ENCODE data around the gene JCAD. TPM values are rescaled to one million over a fixed set of nuclear protein-coding genes. Genes with fewer than 3 reads are reported as not detected.

JCAD gene
- total RNA-seq, 3 donors from 2014 or later (not counting 1 experiment from before 2014, with no cell fraction given) = 0.07 to 0.43 TPM; not detected in 1

DNA sequence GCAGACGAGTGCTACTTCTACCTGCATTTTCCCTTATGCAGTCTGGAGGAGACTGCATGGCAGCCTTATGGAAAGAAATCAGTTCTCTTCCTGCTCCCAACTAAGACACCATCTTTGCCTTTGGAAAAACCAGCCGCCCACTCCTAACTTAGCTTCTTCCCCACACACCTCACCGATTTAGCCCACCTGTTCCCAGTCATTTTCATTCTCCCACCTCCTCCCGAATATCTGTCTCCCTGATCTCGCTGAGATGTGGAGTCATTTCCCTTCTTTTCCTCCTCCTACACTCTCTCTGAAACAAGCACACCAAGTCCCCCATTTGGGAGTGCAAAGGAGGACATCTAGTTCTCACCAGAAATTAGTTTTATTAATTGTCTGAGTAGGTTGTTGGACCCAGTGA lies 35.2 kb upstream of the JCAD start:
- Mint-ChIP-seq H3K9me3 (no peaks in the 10 kb centered on the region), H3K27ac (no peak overlapping the region), H3K27me3 (ENCODE audit: low read depth in 2 of 2) (peaks cover 16 to 43% of the 10 kb centered on the region in 2 donors), H3K4me1 (no peaks in the 10 kb centered on the region), H3K36me3 (no peaks in the 10 kb centered on the region), H3K4me3 (no peak overlapping the region)
- H3K27me3 ChIP-seq (ENCODE audit: control insufficient read depth, insufficient read depth, low read length) = no peaks in the 10 kb centered on the region
- WGBS (ENCODE audit: insufficient coverage) = 88% methylated on average over 5 of the region's 5 CpGs
- no peak overlapping the region for H3K27ac ChIP-seq (ENCODE audit: low read length)
- intact Hi-C loops (cut with micrococcal nuclease) = no loop called here
- no peaks in the 10 kb centered on the region for H3K9me3 ChIP-seq (ENCODE audit: control insufficient read depth, insufficient read depth, low read length)
- TF ChIP-seq, protein P1, sequence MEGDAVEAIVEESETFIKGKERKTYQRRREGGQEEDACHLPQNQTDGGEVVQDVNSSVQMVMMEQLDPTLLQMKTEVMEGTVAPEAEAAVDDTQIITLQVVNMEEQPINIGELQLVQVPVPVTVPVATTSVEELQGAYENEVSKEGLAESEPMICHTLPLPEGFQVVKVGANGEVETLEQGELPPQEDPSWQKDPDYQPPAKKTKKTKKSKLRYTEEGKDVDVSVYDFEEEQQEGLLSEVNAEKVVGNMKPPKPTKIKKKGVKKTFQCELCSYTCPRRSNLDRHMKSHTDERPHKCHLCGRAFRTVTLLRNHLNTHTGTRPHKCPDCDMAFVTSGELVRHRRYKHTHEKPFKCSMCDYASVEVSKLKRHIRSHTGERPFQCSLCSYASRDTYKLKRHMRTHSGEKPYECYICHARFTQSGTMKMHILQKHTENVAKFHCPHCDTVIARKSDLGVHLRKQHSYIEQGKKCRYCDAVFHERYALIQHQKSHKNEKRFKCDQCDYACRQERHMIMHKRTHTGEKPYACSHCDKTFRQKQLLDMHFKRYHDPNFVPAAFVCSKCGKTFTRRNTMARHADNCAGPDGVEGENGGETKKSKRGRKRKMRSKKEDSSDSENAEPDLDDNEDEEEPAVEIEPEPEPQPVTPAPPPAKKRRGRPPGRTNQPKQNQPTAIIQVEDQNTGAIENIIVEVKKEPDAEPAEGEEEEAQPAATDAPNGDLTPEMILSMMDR (IDR thresholded peaks at IDR 0.05) = no peak
- H3K36me3 ChIP-seq (ENCODE audit: control insufficient read depth, insufficient read depth, low read length) = no peaks in the 10 kb centered on the region
- DNase-seq (no peak), ATAC-seq (no peak)
- no peaks in the 10 kb centered on the region for H3K4me1 ChIP-seq (ENCODE audit: control insufficient read depth, insufficient read depth, low read length)
- H3K4me3 ChIP-seq (ENCODE audit: low read length) = no peak overlapping the region

DNA sequence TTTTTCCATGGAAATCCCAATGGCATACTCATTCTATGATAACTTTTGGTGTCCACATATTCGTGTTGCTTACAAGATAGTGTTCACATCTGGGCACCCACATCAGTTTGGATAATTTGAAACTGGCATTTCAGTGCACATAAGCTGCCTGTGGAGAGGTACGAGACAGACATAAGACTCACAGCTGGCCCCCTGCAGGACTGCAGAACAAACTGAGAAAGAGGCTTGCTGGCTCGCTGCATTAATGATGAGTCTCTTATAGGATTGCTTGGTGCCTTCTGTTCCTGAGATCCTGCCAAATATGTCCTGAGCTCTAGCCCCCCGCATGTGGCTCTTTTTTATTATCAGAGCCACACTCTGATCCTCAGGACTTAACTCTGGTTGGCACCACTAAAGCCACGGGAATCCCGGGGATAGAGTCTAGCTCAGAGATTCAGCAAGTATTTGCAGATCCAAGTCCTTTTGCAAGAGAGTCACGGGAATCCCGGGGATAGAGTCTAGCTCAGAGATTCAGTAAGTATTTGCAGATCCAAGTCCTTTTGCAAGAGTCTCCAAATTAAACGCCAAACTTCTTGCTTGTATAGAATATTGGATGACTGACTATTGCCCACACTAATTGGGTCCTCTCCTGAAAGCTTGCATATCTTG lies 34.0 kb upstream of the JCAD start:
- no peaks in the 10 kb centered on the region for H3K4me1 ChIP-seq (ENCODE audit: control insufficient read depth, insufficient read depth, low read length)
- Mint-ChIP-seq H3K9me3 (no peaks in the 10 kb centered on the region), H3K27ac (no peak overlapping the region), H3K4me1 (no peaks in the 10 kb centered on the region), H3K4me3 (no peak overlapping the region), H3K36me3 (no peaks in the 10 kb centered on the region), H3K27me3 (ENCODE audit: low read depth in 2 of 2) (peaks cover 16 to 36% of the 10 kb centered on the region in 2 donors)
- no peaks in the 10 kb centered on the region for H3K36me3 ChIP-seq (ENCODE audit: control insufficient read depth, insufficient read depth, low read length)
- TF ChIP-seq, protein P1 (IDR thresholded peaks at IDR 0.05) = no peak
- no peaks in the 10 kb centered on the region for H3K27me3 ChIP-seq (ENCODE audit: control insufficient read depth, insufficient read depth, low read length)
- H3K27ac ChIP-seq (ENCODE audit: low read length) = no peak overlapping the region
- DNase-seq = no peak
- intact Hi-C loops (cut with micrococcal nuclease) = no loop called here
- no peak overlapping the region for H3K4me3 ChIP-seq (ENCODE audit: low read length)
- 88% methylated on average over 9 of the region's 9 CpGs for WGBS (ENCODE audit: insufficient coverage)
- no peaks in the 10 kb centered on the region for H3K9me3 ChIP-seq (ENCODE audit: control insufficient read depth, insufficient read depth, low read length)
- ATAC-seq = no peak

DNA sequence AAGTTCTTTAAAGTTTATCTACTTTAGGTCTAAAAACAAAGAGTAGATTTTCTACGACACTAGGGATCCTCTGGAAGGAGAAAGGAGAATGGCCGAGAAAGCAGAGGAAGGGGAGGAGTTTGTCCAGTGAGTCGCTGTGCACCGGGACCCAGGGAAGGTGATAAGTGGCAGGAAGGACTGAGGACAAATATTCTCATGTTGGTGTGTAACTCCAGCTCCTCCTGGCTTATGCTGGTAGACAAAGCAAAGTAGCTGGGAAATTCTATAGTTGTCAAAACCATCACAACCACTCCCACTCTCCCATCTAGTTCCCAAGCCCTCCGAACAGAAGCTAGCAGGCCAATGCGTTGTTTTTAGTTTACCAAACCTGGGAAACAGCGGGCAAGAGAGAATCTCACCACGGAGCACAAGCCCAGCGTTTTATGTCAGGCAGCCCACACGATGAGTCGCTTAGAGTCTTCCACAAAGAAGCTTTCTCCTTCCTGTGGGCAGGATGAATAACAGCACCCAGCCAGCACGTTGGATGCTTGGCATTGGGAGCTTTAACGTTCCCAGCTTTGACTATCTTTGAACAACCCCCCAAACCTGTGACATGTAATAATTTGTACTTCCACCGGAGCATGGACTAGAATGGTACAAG lies 32.9 kb upstream of the JCAD start:
- Mint-ChIP-seq H3K27me3 (ENCODE audit: low read depth in 2 of 2) (peaks cover 14 to 39% of the 10 kb centered on the region in 2 donors), H3K4me3 (no peak overlapping the region), H3K27ac (no peak overlapping the region), H3K36me3 (no peaks in the 10 kb centered on the region), H3K4me1 (no peaks in the 10 kb centered on the region), H3K9me3 (no peaks in the 10 kb centered on the region)
- intact Hi-C loops (cut with micrococcal nuclease) = no loop called here
- DNase-seq = no peak
- Histone ChIP-seq H3K9me3 (ENCODE audit: control insufficient read depth, insufficient read depth, low read length) (no peaks in the 10 kb centered on the region), H3K4me1 (ENCODE audit: control insufficient read depth, insufficient read depth, low read length) (no peaks in the 10 kb centered on the region), H3K27ac (ENCODE audit: low read length) (no peak overlapping the region), H3K36me3 (ENCODE audit: control insufficient read depth, insufficient read depth, low read length) (no peaks in the 10 kb centered on the region), H3K27me3 (ENCODE audit: control insufficient read depth, insufficient read depth, low read length) (no peaks in the 10 kb centered on the region), H3K4me3 (ENCODE audit: low read length) (no peak overlapping the region)
- WGBS (ENCODE audit: insufficient coverage) = 83% methylated on average over 14 of the region's 14 CpGs
- TF ChIP-seq, protein P1 (IDR thresholded peaks at IDR 0.05) = no peak
- no peak for ATAC-seq
